HepG2 (cell line): ENCODE measurements around the gene GFER. TPM values are rescaled to one million over a fixed set of nuclear protein-coding genes. Genes with fewer than 3 reads are reported as not detected.

Experiments used
- ADNP ChIP-seq: sonication (generic); formaldehyde crosslinking; IDR thresholded peaks from 2 replicates; pipeline ENCODE4 v1.4.0; 2020; ENCODE audit warnings: missing genetic modification reagents
- CBX1 ChIP-seq: IDR thresholded peaks from one replicate; pipeline ENCODE4 v1.6.1; 2016; ENCODE audit warnings: antibody characterized with exemption, low read depth
- DPF2 ChIP-seq: sonication (generic); formaldehyde crosslinking; IDR thresholded peaks from 2 replicates; pipeline ENCODE4 v1.4.0; 2020; ENCODE audit warnings: mild to moderate bottlenecking, low read depth, missing genetic modification reagents, borderline replicate concordance
- FOXK1 ChIP-seq: sonication (generic); formaldehyde crosslinking; IDR thresholded peaks from 2 replicates; pipeline ENCODE4 v1.4.0; 2020; ENCODE audit warnings: low read depth, missing genetic modification reagents, borderline replicate concordance
- FUBP1 ChIP-seq: sonication (generic); formaldehyde crosslinking; IDR thresholded peaks from 2 replicates; pipeline ENCODE4 v1.5.1; 2020; ENCODE audit warnings: missing genetic modification reagents, mild to moderate bottlenecking, borderline replicate concordance
- JUND ChIP-seq: sonication (generic); formaldehyde crosslinking; IDR thresholded peaks from 2 replicates; pipeline ENCODE4 v1.8.0; 2022; ENCODE audit warnings: mild to moderate bottlenecking, missing genetic modification reagents
- NR2F2 ChIP-seq: IDR thresholded peaks from 2 replicates; pipeline ENCODE4 v1.6.1; 2012; ENCODE audit warnings: low read depth, inconsistent platforms, borderline replicate concordance
- ONECUT2 ChIP-seq: sonication (generic); formaldehyde crosslinking; IDR thresholded peaks from 2 replicates; pipeline ENCODE4 v1.4.0; 2020; ENCODE audit warnings: missing genetic modification reagents
- PRDM4 ChIP-seq: sonication (generic); formaldehyde crosslinking; IDR thresholded peaks from 2 replicates; pipeline ENCODE4 v1.9.0; 2021; ENCODE audit warnings: missing genetic modification reagents, borderline replicate concordance
- RFX5 ChIP-seq: IDR thresholded peaks from 2 replicates; pipeline ENCODE4 v1.6.1; 2011; ENCODE audit warnings: low read depth, low read length, improper control_type of control experiment
- SIN3B ChIP-seq: fragments of 150-350 bp; IDR thresholded peaks from 2 replicates; pipeline ENCODE4 v1.6.1; 2014; ENCODE audit warnings: low read length
- U2AF2 ChIP-seq: fragments of 200-400 bp; formaldehyde crosslinking; IDR thresholded peaks from 2 replicates; pipeline ENCODE4 v1.6.1; 2017; ENCODE audit warnings: low read depth, mild to moderate bottlenecking, low read length
- ZFX ChIP-seq: sonication (generic); formaldehyde crosslinking; IDR thresholded peaks from 2 replicates; pipeline ENCODE4 v1.4.0; 2020; ENCODE audit warnings: mild to moderate bottlenecking, low read depth, missing genetic modification reagents, moderate library complexity
- ZNF251 ChIP-seq: sonication (generic); formaldehyde crosslinking; IDR thresholded peaks from 2 replicates; pipeline ENCODE4 v1.9.0; 2021; ENCODE audit warnings: mild to moderate bottlenecking, missing genetic modification reagents
- ZNF333 ChIP-seq: sonication (generic); formaldehyde crosslinking; IDR thresholded peaks from 2 replicates; pipeline ENCODE4 v1.4.0; 2020; ENCODE audit warnings: mild to moderate bottlenecking, missing genetic modification reagents, borderline replicate concordance
- ZNF33B ChIP-seq: sonication (generic); formaldehyde crosslinking; IDR thresholded peaks from 2 replicates; pipeline ENCODE4 v1.5.1; 2020; ENCODE audit warnings: mild to moderate bottlenecking, missing genetic modification reagents
- ZNF558 ChIP-seq: sonication (generic); formaldehyde crosslinking; IDR thresholded peaks from 2 replicates; pipeline ENCODE4 v1.9.0; 2022; ENCODE audit warnings: mild to moderate bottlenecking, missing genetic modification reagents, borderline replicate concordance
- polyA plus RNA-seq, 8 experiments: library from polyadenylated mRNA; depleted of rRNA in 3 of 8; stranded (reverse) in 7 of 8; unstranded in 1 of 8; fragments of >200 nt; fragmentation: Illumina TruSeq in 4 of 8; extraction: Trizol in 4 of 8; gene quantifications; 2 replicates each; pipeline versions ENCODE4 v1.2.1 to v1.2.3, GENCODE V29; 2011 to 2016; ENCODE audit warnings: low read depth in 4 of 8, missing spikeins in 1 of 8, mixed read lengths in 1 of 8; ENCODE audit not compliant: insufficient read depth in 1 of 8
- total RNA-seq, 5 experiments: library from RNA; depleted of rRNA; stranded (reverse); fragments of >200 nt; fragmentation: Illumina TruSeq; extraction: Trizol; gene quantifications; 2 replicates each; pipeline ENCODE4 v1.2.3, GENCODE V29; 2016; ENCODE audit warnings: low read depth in 1 of 5
- TF ChIP-seq, protein P1 (sequence below): sonication (generic); formaldehyde crosslinking; IDR thresholded peaks from 2 replicates; pipeline ENCODE4 v1.4.0; 2020; ENCODE audit warnings: mild to moderate bottlenecking, missing genetic modification reagents, borderline replicate concordance
- TF ChIP-seq, protein P2 (sequence below): IDR thresholded peaks from 2 replicates; pipeline ENCODE4 v1.6.1; 2016; ENCODE audit warnings: low read depth, control low read depth

The GFER gene
- total and polyA plus RNA-seq, 2 of the 13 experiments (the other 11 are each of a cell fraction or from before 2014, with no cell fraction given) = 28.6 to 71.7 TPM

GRCh38 chr16:2009791-2010510, 26.0 kb downstream of the GFER start, which contains the start of gene ZNF598 (continued):
- TF ChIP-seq SIN3B = 0 out of 2 replicates have a peak, but pooled peaks have one; percentile 34
- TF ChIP-seq ZNF333 = no peak
- TF ChIP-seq ZFX (CRISPR knock-in tag) = peak; percentile 93
- no peak for TF ChIP-seq FUBP1
- TF ChIP-seq ONECUT2 (CRISPR knock-in tag) = no peak
- TF ChIP-seq U2AF2 = no peak
- TF ChIP-seq RFX5 = no peak
- no peak for TF ChIP-seq JUND (CRISPR knock-in tag)
- TF ChIP-seq, protein P1, sequence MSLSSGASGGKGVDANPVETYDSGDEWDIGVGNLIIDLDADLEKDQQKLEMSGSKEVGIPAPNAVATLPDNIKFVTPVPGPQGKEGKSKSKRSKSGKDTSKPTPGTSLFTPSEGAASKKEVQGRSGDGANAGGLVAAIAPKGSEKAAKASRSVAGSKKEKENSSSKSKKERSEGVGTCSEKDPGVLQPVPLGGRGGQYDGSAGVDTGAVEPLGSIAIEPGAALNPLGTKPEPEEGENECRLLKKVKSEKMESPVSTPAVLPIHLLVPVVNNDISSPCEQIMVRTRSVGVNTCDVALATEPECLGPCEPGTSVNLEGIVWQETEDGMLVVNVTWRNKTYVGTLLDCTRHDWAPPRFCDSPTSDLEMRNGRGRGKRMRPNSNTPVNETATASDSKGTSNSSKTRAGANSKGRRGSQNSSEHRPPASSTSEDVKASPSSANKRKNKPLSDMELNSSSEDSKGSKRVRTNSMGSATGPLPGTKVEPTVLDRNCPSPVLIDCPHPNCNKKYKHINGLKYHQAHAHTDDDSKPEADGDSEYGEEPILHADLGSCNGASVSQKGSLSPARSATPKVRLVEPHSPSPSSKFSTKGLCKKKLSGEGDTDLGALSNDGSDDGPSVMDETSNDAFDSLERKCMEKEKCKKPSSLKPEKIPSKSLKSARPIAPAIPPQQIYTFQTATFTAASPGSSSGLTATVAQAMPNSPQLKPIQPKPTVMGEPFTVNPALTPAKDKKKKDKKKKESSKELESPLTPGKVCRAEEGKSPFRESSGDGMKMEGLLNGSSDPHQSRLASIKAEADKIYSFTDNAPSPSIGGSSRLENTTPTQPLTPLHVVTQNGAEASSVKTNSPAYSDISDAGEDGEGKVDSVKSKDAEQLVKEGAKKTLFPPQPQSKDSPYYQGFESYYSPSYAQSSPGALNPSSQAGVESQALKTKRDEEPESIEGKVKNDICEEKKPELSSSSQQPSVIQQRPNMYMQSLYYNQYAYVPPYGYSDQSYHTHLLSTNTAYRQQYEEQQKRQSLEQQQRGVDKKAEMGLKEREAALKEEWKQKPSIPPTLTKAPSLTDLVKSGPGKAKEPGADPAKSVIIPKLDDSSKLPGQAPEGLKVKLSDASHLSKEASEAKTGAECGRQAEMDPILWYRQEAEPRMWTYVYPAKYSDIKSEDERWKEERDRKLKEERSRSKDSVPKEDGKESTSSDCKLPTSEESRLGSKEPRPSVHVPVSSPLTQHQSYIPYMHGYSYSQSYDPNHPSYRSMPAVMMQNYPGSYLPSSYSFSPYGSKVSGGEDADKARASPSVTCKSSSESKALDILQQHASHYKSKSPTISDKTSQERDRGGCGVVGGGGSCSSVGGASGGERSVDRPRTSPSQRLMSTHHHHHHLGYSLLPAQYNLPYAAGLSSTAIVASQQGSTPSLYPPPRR (CRISPR knock-in tag) = no peak
- TF ChIP-seq, protein P2, sequence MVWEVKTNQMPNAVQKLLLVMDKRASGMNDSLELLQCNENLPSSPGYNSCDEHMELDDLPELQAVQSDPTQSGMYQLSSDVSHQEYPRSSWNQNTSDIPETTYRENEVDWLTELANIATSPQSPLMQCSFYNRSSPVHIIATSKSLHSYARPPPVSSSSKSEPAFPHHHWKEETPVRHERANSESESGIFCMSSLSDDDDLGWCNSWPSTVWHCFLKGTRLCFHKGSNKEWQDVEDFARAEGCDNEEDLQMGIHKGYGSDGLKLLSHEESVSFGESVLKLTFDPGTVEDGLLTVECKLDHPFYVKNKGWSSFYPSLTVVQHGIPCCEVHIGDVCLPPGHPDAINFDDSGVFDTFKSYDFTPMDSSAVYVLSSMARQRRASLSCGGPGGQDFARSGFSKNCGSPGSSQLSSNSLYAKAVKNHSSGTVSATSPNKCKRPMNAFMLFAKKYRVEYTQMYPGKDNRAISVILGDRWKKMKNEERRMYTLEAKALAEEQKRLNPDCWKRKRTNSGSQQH (CRISPR knock-in tag) = no peak
- no peak for TF ChIP-seq ADNP (CRISPR knock-in tag)
- no peak for TF ChIP-seq ZNF251
- no peak for TF ChIP-seq ZNF33B (CRISPR knock-in tag)
- TF ChIP-seq ZNF558 (CRISPR knock-in tag) = no peak
- TF ChIP-seq CBX1 = no peak
- no peak for TF ChIP-seq NR2F2
- no peak for TF ChIP-seq DPF2
- TF ChIP-seq FOXK1 (CRISPR knock-in tag) = peak; percentile 11; the same call in 1 of the 2 replicates
- TF ChIP-seq PRDM4 = no peak
